Thoracic aorta (tissue), 2 donors: Measurements from ENCODE around the gene MRPL23. TPM values are rescaled to one million over a fixed set of nuclear protein-coding genes. Genes with fewer than 3 reads are reported as not detected.

ENCODE experiments used
- ATAC-seq: fragments of 150-250 bp; one replicate; pipeline ENCODE4 v1.8.0; 2017; ENCODE audit warnings: low read depth; ENCODE audit not compliant: insufficient number of reproducible peaks, low FRiP score
- DNase-seq: peaks from one replicate; pipeline ENCODE4 v3.0.0-alpha.2; 2020; ENCODE audit warnings: low spot score
- H3K27ac ChIP-seq, 2 donors: fragments of 200-600 bp; sonication (generic); 1 replicate in 1 of 2; 2 replicates in 1 of 2; pipeline ENCODE4 v1.5.1; 2016; ENCODE audit warnings: mild to moderate bottlenecking in 2 of 2, moderate library complexity in 2 of 2
- H3K27me3 ChIP-seq: fragments of 200-600 bp; sonication (generic); replicated peaks from 2 replicates; pipeline ENCODE4 v1.6.0; 2016; ENCODE audit warnings: mild to moderate bottlenecking; ENCODE audit not compliant: insufficient read depth
- H3K36me3 ChIP-seq: fragments of 200-600 bp; sonication (generic); one replicate; pipeline ENCODE4 v1.5.1; 2016
- H3K4me1 ChIP-seq, 2 donors: fragments of 200-600 bp; sonication (generic); 1 replicate in 1 of 2; 2 replicates in 1 of 2; pipeline versions ENCODE4 v1.5.1 to v1.6.0; 2016; ENCODE audit warnings: low read depth in 2 of 2, mild to moderate bottlenecking in 1 of 2; ENCODE audit not compliant: control insufficient read depth in 1 of 2
- H3K4me3 ChIP-seq: fragments of 200-600 bp; sonication (generic); 2 replicates; pipeline ENCODE4 v1.5.1; 2016; ENCODE audit warnings: mild to moderate bottlenecking
- H3K9me3 ChIP-seq: fragments of 200-600 bp; sonication (generic); 2 replicates; pipeline ENCODE4 v1.5.1; 2016
- total RNA-seq, 2 donors: library from RNA; depleted of rRNA; stranded (reverse); fragments of >200 nt; gene quantifications; one replicate each; pipeline versions ENCODE4 v1.1.0 to v1.2.3, GENCODE V29; 2016
- TF ChIP-seq, protein P1 (sequence below): fragments of 200-600 bp; sonication (generic); IDR thresholded peaks from one replicate; pipeline ENCODE4 v1.5.1; 2019; ENCODE audit warnings: antibody characterized with exemption

The MRPL23 gene
- total RNA-seq, 2 donors from 2014 or later = 59.8 to 136 TPM

DNA sequence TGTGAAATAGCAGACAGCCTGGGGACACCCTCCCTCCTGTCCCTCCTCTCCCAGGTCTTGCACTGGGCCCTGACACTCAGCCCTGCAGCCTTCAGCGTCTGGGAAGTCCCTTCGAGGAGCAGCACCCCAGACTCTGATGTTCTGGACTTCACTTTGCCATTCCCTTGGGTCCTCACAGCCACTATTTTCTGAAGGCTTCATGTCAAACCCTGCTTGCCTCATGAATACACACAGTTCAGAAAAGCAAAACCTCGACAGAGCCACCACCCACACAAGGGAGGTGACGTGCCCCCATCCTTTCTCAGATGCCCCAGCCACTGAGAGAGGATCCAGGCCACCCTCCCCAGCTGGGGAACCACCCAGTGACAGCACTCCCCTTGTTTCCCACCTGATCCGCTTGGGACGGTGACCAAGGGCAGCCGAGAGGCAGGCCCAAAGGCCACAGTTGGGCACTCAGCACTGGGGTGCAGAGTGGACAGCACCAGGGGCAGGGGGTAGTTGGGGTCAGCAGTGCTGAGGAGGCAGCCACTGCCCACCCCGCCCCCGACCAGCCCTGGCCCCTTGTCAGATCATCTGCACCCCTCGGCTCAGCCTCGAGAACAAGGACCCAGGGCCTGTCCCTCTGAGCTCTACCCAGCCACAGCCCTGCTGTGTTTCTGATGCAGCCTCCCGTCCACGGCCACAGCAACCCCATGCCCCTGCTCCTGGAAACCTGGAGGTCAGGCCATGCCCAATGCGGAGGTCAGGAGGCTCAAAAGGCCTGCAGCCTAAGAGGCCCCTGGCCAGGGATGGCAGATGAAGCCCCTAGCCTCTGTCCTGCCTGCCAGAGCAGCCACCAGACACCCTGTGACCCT lies 30.8 kb upstream of the MRPL23 start:
- H3K36me3 ChIP-seq = no peaks in the 10 kb centered on the region
- DNase-seq (no peak), ATAC-seq (no peak)
- H3K9me3 ChIP-seq = no peaks in the 10 kb centered on the region
- no peak overlapping the region for H3K4me3 ChIP-seq
- H3K4me1 ChIP-seq = no peaks in the 10 kb centered on the region
- TF ChIP-seq, protein P1, sequence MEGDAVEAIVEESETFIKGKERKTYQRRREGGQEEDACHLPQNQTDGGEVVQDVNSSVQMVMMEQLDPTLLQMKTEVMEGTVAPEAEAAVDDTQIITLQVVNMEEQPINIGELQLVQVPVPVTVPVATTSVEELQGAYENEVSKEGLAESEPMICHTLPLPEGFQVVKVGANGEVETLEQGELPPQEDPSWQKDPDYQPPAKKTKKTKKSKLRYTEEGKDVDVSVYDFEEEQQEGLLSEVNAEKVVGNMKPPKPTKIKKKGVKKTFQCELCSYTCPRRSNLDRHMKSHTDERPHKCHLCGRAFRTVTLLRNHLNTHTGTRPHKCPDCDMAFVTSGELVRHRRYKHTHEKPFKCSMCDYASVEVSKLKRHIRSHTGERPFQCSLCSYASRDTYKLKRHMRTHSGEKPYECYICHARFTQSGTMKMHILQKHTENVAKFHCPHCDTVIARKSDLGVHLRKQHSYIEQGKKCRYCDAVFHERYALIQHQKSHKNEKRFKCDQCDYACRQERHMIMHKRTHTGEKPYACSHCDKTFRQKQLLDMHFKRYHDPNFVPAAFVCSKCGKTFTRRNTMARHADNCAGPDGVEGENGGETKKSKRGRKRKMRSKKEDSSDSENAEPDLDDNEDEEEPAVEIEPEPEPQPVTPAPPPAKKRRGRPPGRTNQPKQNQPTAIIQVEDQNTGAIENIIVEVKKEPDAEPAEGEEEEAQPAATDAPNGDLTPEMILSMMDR = no peak
- no peaks in the 10 kb centered on the region for H3K27me3 ChIP-seq
- H3K27ac ChIP-seq = no peak overlapping the region

DNA sequence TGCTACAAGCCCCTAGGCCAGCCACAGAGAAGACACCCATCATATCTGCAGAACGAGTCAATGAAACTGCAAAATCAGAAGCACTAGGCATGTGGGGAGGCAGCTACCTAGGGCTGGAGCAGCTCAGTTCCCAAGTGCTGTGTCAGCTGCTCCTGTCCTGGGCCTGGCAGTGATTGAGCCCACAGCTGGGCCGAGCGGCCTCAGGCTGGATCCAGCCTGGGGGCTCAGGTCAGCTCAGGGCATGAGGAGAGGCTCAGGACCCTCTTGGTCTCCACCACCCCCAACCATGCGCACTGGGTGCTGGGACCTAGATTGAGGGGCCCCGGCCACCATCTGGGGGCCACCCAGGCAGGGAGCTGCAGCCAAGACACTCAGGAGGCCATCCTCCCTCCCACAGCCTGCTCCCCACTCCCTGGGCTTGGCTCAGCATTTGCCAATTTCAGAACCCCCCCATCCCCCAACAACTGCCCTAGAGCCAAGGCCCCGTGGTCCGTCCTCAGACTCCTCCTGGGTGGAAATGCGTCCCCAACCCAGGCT lies 30.1 kb upstream of the MRPL23 start:
- no peak overlapping the region for H3K4me3 ChIP-seq
- ATAC-seq = no peak
- no peaks in the 10 kb centered on the region for H3K9me3 ChIP-seq
- H3K36me3 ChIP-seq = no peaks in the 10 kb centered on the region
- no peak overlapping the region for H3K27ac ChIP-seq
- no peaks in the 10 kb centered on the region for H3K4me1 ChIP-seq
- no peak for DNase-seq
- no peaks in the 10 kb centered on the region for H3K27me3 ChIP-seq
- TF ChIP-seq, protein P1 = no peak

DNA sequence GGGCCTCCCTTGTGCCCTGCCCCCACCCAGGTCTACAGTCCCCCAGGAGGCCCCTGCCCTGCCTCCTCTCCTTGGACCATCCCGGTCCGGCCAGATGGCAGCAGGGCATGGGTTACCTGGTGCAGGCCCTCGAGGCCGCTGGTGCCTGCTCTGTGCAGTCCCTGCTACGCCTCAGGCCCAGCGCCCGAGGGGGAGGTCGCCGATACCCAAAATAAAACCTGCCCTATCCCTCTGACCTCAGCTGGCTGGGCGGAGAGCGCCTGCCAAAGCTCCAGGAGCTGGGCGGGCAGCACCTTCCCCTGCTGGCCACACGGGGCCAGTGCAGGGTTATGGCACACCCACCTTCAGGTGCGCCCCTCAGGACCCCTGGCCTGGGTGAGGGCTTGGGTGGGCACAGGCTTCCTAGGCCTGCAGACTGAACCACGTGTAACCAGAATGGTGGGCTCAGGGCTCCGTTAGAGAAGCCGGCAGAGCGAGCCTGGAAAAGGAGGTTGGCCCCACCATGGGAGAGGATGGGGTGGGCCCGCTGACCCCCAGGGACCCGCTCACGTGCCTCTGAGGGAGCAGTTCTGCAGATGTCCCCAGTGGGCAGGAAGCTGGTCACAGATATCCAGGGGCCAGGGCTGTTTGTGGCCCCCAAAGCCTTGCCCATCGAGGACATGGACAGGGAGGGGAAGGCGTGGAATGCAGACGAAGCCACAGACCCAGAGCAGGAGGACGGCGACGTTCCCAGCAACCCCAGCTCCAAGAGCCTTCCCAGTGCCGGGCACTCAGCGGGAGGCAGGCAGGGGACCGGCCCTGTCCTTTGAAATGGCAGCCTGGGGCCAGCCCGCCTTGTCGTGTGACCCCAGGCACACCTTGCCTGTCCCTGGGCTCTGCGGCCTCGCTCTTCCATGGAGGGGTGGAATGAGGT lies 29.4 kb upstream of the MRPL23 start:
- Histone ChIP-seq H3K27ac (no peak overlapping the region), H3K27me3 (no peaks in the 10 kb centered on the region), H3K36me3 (no peaks in the 10 kb centered on the region), H3K4me1 (no peaks in the 10 kb centered on the region), H3K4me3 (no peak overlapping the region), H3K9me3 (no peaks in the 10 kb centered on the region)
- no peak for DNase-seq
- TF ChIP-seq, protein P1 = peak; percentile 46
- no peak for ATAC-seq

DNA sequence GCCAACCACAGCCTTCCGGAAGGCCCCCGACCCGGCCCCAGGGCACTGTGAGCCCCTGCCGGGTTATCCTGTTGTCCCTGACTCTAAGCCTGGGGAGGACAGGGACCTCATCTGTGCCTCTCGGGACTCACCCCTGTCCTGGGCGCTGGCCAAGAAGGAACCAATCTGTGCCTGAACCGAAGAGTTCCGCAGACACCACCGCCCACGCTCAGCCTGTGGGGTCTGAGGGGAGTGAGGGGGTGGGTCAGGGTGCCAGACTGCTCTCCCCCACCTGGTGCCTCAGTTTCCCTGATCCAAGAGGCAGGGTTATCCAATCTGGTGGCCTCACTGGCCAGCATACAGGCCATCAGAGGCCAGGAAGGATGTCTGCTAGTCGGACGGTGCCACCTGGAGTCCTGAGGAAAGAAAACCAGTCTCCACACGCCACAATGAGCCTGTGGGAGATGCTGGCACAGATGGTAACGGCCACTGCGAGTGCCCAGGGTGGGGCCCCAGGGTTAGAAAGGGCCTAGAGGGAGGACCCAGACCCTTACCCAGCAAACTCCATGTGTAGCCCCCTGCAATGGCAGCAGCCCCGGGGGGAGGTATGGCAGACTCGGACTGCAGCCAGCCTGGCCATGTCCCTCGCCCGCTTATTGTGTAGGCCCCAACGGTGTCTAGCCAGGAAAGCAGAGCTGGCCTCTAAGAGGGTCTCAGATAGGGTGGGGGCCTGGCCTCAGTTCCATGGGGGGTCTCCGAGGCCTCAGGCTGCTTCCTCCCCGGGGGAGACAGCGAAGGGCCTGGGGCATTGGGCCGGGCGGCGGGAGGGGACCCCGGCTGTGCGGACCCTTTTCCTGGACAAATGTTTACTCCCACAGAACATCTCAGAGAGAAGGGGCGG lies 28.5 kb upstream of the MRPL23 start:
- Histone ChIP-seq H3K36me3 (no peaks in the 10 kb centered on the region), H3K4me1 (no peaks in the 10 kb centered on the region), H3K9me3 (no peaks in the 10 kb centered on the region), H3K4me3 (no peak overlapping the region), H3K27me3 (no peaks in the 10 kb centered on the region), H3K27ac (no peak overlapping the region)
- TF ChIP-seq, protein P1 = no peak
- ATAC-seq = no peak
- DNase-seq = no peak
